NCI-H2171 treated with DMSO at 0.1 percent for 48 hours (cell line): ENCODE results near the gene GPC5.
"Not testable (repeated sequence)": the region's sequence is repeated elsewhere in the genome, so short reads cannot be mapped to it uniquely, and the experiment has no call there.

ENCODE experiments used
- DNase-seq: peaks from one replicate; lab custom pipeline; 2025; lab: John Stamatoyannopoulos, UW

GPC5 gene

DNA sequence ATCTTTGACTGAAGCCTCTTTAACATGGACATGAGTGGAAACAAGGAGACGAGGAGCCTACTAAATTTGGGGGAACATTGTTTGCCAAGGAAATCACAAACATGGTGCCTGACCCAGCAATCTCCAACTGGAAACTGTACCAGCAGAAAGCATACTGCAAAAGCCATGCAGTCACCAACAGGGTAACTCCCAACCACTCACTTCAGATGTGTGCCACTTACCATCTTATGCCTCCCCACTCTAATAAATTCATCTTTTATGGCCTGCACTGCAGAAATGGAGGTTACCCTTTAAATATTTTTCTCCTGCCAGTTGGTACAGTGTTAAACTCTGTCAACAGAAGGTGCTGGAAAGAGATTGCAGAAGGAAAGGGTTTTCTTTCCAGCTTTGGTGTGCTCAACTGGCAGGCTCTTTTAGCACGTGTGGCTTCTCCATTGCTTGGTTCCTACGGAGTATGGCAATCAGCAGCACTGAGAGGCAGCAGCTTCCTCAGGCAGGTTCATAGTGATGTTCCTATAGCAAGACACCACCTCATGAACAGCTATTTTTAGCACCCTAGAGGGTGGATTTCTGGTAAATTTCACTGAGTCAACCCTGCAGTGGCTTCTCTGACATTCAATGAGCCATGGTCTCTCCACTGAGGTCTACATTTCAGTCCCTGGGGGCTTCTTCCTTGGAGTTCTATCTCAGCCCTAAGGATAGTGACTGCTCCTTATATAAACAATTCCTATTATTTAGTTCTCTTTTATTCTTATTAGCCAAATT, 29.6 kb upstream of the GPC5 start:
- no peak for DNase-seq

DNA sequence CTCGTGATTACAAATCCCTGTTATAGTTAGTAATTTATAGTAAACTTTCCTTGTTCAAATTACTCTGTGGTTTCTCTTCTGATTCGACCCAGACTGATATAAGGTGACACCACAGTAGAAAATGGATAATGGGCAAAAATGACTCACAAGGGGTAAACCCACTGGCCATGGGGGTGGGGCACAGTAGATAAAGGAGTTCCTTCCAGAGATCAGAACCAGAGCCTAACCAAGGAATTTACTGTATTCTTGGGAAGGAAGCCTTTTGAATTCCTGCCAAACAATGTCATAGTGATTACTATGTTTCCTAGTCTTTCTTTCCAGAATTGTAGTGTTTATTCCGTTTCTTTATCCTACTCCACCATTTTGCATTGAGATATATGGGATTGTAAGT, 29.0 kb upstream of the GPC5 start:
- DNase-seq: no peak

DNA sequence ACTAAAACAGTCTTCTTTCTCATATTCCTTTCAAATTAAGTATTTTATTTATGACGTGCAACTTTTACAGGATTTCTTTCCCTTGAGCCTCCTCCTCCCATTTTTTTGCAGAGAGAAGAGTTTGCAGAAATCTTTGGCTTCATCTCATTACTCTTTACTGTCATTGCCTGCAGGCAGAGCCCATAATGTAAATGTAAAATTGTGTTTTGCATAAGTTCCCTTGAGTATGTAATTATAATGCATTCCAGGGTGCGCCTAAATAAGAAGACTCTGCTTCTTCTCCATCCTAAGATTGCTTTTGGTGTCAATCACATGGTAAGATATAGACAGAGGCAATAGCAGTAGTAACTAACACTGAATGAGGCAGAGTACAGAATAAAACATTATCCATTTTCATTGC, 27.9 kb upstream of the GPC5 start:
- DNase-seq: no peak

DNA sequence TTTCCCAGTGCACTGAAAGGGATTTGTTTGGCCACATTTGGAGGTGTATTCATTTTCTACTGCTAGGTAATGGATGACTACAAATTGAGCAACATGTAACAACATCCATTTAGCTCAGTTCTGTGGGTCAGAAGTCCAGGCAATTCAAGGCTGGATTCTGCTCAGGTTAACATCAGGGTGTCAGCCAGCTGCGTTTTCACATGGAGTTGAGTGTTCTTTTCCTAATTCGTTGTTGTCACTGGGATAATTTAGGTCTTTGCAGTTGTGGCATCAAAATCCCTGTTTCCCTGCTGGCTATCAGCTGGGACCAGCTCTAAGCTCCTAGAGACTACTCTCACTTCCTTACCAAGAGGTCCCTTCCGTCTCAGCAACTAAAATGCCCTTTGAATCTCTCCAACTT, 25.5 kb upstream of the GPC5 start:
- DNase-seq: no peak

DNA sequence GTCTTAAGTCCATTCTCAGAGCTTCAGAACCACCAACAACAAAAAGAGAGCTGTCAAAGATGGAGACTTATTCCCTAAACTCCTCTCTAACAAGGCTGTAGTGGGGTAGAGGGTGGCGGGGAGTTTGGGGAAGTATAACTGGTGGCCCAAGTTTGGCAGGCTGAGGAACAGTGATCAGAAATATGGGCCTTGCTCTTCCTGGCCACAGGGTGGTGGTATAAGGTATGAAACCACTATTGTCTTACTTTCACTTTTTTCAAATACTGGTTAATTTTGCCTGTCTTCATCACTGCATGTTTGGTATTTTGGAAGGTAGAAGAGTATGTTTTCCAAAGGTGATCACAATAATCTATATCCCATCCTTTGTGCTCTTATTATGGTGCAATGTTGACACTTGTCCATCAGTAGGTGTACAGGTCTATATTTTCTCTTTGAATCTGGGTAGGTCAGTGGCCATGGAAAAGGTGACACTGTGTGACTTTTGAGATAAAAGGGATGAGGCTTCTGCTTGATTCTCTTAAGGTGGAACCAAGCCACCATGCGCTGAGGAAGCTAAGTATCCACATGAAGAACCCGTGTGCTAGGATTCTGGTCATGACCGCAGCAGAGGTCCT, 23.2 kb upstream of the GPC5 start:
- DNase-seq: peak; percentile 38

DNA sequence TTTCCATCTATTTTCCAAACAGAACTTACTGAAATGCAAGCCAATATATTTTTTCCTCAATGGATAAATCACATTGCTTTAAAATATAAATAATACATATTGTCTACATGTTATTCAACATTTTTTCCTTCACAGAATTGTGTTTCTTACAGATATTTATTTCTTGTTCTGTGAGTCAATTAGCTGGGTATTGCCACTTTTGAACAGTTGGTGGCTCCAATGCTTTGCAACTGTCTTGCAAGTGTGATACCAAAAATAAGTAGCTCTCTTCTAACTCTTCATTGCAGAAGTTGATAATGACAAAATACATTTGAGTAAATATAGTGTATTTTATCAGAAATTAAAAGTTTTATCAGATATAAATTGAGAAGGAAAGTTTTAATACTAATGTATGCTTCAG, 17.1 kb upstream of the GPC5 start:
- DNase-seq: peak; percentile 16

DNA sequence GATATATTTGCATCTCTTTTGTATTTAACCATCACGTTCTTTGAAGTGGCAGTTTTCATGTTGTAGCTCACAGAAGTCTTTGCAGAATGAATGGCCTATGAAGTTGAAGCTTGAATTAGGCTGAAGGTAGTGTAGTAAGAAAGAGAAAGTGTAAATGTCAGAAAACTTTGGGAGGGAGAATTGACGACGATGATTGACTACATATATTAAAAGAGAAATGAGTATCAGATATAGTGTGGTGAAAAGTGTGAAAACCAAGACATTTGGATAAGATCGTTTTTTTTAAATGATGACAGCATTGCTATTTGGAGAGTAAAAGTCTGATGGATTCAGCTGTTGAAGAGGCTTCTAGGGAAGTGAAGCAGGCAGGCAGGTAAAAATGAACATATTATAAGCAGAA, 14.6 kb upstream of the GPC5 start:
- no peak for DNase-seq

DNA sequence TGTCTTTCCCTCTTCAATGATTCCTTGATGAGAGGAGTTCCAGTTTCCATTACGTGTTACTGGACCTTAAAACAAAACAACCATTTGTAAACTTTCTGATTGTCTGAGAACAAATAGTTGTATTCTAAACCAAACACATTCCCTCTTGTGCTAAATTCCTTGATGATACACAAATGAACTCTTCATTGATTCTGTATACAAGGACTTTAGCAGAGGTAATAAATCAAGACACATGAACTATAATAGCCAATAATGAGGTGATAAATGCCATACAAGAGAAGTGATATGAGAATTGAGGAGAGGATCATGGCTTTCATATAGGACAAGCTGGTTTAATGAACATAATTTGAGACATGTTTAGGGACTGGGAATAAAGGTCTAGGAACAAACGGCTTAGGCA, 13.5 kb upstream of the GPC5 start:
- no peak for DNase-seq

DNA sequence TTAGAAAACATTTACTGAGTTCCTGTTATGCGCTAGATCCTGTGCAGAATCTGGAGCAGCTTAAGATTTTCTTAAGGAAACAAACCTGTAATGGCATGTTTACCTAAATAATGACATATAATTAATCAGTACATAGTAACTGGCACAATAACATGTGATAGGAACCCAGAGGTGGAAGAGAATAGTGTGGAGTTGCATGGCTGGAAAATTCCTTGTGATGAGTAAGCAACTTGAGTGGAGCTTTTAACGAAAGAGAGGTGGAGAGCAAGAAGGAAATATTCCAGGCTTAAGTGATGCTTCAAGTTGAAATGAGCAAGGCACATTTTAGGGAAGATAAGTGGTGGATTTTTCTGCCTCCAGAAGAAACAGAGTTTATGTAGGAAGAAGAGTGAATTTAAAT, 9.2 kb upstream of the GPC5 start:
- DNase-seq: no peak

DNA sequence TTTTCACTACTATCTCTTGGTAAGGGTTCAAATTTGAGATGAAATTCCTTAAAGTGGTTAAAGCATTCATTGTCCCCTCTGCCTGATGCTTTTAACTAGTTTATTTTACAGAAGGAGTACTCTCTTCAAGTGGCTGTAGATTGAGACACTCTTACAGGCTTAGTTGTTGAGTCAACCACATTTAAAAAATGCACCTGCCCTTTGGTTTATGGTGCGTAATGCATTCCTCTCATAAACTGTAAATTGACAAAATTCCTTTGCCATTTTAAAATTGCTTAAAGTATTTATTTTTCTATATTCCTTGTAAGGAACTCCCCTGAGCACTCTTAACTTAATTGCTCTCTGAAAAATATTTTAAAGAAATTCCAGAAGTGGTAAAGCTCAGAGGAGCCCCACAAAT, 826 bp upstream of the GPC5 start:
- DNase-seq: no peak

DNA sequence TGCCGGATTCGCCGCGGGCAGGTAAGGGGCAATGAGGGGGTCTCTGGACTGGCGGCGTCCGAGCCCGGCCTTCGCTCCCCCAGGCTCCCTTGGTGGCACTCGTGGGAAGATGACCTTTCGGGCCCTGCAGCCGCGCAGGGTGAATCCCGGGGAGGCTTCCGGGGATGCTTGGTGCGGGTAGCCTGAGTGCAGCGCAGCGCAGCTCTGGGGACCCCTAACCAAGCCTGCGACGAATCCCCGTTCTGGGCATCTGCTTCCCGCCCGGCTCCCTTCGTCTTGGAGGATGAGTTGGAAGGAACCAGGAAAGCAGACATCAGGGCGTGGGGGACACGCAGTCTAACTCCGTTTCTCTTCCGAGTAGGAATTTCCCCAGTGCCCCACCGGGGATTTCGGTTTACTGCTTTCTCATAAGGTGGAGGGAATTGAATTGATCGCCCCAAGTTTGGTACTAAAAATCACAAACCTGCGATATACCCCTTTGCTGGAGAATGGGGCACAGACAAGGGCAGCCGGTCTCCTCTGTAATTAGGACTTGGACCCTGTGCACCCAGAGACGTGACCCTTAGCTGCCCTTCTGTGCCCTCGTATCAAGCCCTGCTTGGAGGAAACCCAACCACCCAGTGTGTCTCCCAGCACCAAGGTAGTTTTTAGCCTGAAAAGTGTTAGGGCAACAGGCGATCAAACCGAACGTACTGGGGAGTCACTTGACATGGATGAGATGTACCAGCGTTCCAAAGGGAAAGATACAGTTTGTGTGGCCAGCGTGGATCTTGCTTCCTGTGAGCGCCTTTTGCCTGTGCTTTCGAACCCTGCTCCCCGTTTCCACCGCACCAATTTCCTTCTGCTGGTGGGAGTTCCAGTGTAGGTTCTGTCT, 1.0 kb downstream of the GPC5 start:
- DNase-seq: no peak

DNA sequence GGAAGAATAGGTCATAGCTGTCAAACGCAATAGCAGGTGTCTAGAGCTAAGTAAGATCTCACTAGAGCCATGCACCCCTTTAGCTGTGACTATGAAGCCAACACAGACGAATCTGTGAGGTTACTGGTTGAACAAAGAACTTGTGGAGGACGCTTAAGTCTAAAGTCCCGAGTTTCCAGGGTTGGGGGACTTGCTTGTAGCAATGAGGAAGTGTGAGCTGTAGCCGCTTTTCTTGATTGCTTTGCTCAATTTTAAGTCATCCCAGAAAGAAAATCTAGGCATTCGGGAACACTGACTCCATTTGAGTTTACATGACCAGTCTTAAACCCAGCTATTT, 1.6 kb downstream of the GPC5 start:
- no peak for DNase-seq

DNA sequence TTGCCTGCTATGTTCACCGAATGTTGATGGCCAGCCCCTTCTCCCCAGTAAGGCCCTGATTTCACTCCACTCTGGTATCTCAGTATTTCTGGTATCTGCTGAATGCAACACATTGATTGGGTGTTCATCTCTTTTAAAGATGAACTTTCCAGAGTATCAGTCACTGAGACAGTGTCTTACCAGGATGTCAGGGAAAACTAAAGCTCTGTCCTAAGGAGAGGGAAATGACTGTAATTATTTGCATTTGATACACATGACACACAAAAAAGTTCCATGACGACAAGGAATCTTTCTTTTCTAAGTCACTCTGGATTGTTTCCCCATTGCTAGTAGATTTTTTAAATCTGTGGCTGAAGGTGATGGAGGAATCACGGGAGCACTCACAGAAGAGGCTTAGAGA, 2.2 kb downstream of the GPC5 start:
- no peak for DNase-seq

DNA sequence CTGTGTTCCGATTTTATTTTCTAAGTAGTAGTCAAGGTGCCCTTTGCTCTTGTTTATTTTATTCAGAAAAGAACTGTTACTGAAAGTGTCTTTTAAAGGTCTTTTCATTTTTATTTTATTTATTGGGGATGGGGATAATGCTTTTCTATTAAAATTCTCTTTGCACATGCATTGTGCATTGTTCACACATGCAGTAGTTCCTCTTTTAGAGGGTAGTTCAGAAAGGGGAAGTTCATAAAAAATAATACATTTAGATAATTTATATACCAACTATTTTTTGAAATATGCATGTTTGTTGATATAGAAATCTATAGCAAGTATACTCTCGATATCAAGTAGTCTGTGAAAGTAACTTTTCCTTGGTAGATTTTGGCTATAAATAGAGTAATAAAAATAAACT, 3.5 kb downstream of the GPC5 start:
- no peak for DNase-seq

DNA sequence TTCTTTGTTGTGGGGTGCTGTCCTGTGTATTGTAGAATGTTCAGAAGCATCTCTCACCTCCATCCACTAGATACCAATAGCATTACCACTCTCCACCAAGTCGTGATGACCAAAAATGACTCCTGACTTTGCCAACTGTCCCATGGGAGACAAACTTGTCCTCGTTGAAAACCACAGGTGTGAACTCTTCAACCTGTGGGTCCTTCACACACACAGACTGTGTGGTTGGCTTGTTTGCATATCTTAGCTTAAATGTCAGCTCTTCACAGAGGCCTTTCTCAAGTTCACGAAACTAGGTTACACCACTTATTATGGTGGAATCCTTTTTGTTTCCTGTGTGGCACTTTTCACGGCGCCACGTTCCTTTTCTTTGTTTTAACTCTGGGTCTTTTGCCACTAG, 6.8 kb downstream of the GPC5 start:
- DNase-seq: no peak

DNA sequence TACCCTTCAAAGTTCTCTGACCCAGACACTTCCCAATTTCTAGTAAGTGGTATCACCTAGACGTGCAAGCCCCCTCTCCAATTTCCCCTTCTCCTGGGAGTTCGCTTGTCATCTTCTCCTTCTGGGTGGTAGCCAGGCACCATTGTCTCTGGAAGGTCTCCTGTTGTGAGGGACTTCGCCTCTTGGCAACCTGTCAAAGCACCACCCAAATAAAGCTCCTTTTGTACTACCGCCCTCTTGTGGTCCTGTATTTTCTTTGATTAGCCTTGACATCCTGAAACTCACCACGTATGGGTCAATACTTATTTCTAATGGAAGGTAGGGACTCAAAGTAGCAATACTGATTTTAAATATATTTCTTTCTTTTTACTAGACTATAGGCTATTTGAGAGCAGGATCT, 8.2 kb downstream of the GPC5 start:
- peak; percentile 59 for DNase-seq

DNA sequence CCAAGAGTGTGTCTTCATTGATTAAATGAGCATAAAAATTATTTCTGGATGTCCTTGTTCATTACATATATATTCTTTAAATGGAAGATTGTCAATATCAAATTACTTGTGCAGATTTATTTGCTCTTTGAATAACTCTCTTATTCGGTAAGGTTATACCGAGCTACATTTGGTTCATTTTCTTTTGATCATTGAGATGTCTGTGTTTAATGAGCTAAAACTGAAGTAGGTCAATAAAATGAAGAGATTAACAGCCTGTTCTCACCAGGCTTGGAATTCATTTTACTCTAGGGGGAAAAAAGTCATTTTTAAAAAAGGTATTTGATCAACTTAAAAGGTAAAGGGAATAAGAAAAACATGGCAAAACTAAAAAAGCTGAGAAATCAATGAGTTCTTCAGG, 10.6 kb downstream of the GPC5 start:
- no peak for DNase-seq

DNA sequence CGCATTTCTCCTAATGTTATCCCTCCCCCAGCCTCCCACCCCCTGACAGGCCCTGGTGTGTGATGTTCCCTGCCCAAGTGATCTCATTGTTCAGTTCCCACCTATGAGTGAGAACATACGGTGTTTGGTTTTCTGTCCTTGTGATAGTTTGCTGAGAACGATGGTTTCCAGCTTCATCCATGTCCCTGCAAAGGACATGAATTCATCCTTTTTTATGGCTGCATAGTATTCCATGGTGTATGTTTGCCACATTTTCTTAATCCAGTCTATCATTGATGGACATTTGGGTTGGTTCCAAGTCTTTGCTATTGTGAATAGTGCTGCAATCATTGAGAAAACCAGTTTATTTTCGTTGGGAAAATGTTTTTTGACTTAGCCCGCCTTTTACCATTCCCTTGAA, 18.2 kb downstream of the GPC5 start:
- DNase-seq: not testable (repeated sequence)

DNA sequence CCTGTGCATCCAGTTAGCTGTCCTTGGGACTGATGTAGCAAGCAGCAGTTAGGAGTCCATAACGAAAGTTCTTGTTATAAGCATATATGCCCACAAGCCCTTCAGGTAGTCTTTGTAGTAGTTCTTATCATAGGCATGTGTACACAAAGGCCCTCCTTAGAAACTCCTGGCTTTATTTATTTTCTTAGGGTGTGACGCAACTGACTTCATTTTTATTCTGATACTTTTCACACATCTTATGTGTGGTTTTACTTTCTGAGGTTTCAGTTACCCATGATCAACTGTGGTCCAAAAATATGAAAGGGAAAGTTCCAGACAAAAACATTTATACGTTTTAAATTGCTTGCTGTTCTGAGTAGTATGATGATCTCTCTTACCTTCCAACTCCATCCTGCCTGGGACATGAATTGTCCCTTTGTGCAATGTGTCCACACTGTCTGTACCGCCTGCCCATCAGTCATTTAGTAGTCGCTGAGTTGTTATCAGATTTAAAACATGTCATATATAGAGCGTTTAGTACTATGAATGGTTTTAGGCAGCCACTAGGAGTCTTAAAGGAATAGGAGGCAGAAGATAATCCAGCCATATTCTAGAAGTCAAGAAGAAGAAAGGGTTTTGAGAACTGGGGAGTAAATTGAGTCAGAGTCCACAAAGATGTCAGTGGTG, 19.4 kb downstream of the GPC5 start:
- no peak for DNase-seq

DNA sequence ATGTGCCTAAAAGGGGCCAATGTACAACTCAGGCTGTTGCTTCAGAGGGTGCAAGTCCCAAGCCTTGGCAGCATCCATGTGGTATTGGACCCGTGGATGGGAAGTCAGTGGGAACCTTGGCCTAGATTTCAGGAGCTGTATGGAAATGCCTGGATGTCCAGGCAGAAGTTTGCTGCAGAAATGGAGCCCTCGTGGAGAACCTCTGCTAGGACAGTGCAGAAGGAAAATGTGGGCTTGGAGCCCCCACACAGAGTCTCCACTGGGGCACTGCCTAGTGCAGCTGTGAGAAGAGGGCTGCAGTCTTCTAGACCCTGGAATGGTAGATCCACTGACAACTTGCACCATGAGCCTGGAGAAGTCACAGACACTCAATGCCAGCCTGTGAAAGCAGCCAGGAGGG, 28.5 kb downstream of the GPC5 start:
- no peak for DNase-seq

DNA sequence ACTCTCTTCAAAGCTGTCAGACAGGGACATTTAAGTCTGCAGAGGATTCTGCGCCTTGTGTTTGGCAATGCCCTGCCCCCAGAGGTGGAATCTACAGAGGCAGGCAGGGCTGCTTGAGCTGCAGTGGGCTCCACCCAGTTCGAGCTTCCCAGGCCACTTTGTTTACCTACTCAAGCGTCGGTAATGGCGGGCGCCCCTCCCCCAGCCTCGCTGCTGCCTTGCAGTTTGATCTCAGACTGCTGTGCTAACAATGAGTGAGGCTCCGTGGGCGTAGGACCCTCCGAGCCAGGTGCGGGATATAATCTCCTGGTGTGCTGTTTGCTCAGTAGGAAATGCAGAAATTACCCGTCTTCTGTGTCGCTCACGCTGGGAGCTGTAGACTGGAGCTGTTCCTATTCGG, 40.3 kb downstream of the GPC5 start:
- DNase-seq: not testable (repeated sequence)

DNA sequence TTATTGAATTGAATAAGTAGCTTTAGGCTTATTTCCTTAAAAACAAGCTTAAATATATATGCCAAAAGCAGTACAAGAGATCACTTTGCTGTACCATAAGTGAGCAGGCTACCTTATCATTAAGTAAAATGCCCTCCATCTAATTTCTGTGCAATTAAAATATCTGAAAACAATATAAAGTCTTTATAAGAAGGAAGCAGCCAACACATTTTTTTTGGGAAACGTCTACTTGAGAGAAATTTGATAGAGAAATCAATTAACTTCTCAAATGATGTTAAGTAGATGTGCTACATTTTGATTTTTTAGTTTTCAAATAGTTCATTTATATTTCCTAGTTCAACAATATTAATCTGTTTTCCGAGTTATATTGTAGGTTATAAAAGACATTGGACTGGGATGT, 52.5 kb downstream of the GPC5 start:
- no peak for DNase-seq

DNA sequence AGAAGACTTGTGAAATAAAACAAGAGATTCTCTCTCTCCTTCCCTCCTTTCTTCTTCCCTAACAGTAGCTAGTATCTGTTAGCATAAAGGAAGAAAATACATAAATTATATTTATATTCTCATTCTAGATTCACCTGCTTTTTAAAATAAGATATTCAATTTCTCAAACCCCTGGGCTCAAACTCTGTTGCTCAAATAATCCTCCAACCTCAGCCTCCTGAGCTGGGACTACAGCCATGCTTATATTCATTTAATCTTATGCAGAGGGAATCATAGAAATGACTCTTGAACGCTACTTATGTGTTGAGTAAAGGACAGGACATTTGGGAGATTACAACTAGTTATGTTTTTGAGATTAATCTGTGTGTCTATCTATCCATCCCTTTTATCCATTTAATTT, 56.2 kb downstream of the GPC5 start:
- DNase-seq: no peak
